K562 (cell line): ENCODE data around the gene ARHGEF3. TPM values are rescaled to one million over a fixed set of nuclear protein-coding genes. Genes with fewer than 3 reads are reported as not detected.

Experiments used
- CHD4 ChIP-seq: fragments of 200-600 bp; sonication (generic); IDR thresholded peaks from 3 replicates; pipeline ENCODE4 v1.6.1; 2012; ENCODE audit warnings: low read depth, mild to moderate bottlenecking, mixed read lengths, low read length, inconsistent platforms; ENCODE audit not compliant: insufficient read depth, insufficient replicate concordance, poor library complexity, severe bottlenecking
- CLOCK ChIP-seq: fragments of 250-450 bp; sonication (Bioruptor Pico); IDR thresholded peaks from 2 replicates; pipeline ENCODE4 v1.4.0; 2020; ENCODE audit warnings: mild to moderate bottlenecking, moderate library complexity, borderline replicate concordance
- DACH1 ChIP-seq: fragments of 450-650 bp; IDR thresholded peaks from 2 replicates; pipeline ENCODE4 v1.6.1; 2018; ENCODE audit not compliant: partially characterized antibody
- FOXJ2 ChIP-seq: fragments of 200-800 bp; sonication (Bioruptor generic); IDR thresholded peaks from 2 replicates; pipeline ENCODE4 v1.6.1; 2016; ENCODE audit warnings: missing genetic modification characterization, missing compliant biosample characterization
- HDAC8 ChIP-seq: fragments of 450-650 bp; IDR thresholded peaks from 2 replicates; pipeline ENCODE4 v1.6.1; 2016; ENCODE audit warnings: mild to moderate bottlenecking, missing genetic modification characterization, moderate library complexity, missing compliant biosample characterization
- MTA3 ChIP-seq: fragments of 450-650 bp; formaldehyde crosslinking; IDR thresholded peaks from 2 replicates; pipeline ENCODE4 v1.6.1; 2017; ENCODE audit warnings: mild to moderate bottlenecking, borderline replicate concordance
- NBN ChIP-seq: fragments of 450-650 bp; IDR thresholded peaks from 2 replicates; pipeline ENCODE4 v1.6.1; 2016; ENCODE audit warnings: low read depth, mild to moderate bottlenecking
- NELFE ChIP-seq: IDR thresholded peaks from 2 replicates; pipeline ENCODE4 v1.6.1; 2011; ENCODE audit warnings: mild to moderate bottlenecking; ENCODE audit not compliant: insufficient read depth, insufficient read length
- POLR2AphosphoS2 ChIP-seq: IDR thresholded peaks from 2 replicates; pipeline ENCODE4 v1.6.1; 2012; ENCODE audit warnings: low read length, improper control_type of control experiment
- PTRF ChIP-seq: fragments of 450-650 bp; IDR thresholded peaks from 2 replicates; pipeline ENCODE4 v1.6.1; 2016; ENCODE audit warnings: mild to moderate bottlenecking, missing genetic modification characterization, missing compliant biosample characterization
- THAP7 ChIP-seq: fragments of 250-450 bp; sonication (Bioruptor Pico); IDR thresholded peaks from 2 replicates; pipeline ENCODE4 v1.5.0; 2021
- ZC3H8 ChIP-seq: fragments of 450-650 bp; IDR thresholded peaks from 2 replicates; pipeline ENCODE4 v1.6.1; 2017
- ZFP36 ChIP-seq: fragments of 150-350 bp; IDR thresholded peaks from 2 replicates; pipeline ENCODE4 v1.6.1; 2018; ENCODE audit warnings: low read length, low read depth; ENCODE audit not compliant: partially characterized antibody
- ZKSCAN1 ChIP-seq: fragments of 150-350 bp; IDR thresholded peaks from 2 replicates; pipeline ENCODE4 v1.6.1; 2016; ENCODE audit warnings: low read depth, low read length
- ZNF12 ChIP-seq: sonication (generic); formaldehyde crosslinking; IDR thresholded peaks from 2 replicates; pipeline ENCODE4 v1.4.0; 2020; ENCODE audit warnings: mild to moderate bottlenecking, missing genetic modification reagents
- ZNF184 ChIP-seq: sonication (generic); formaldehyde crosslinking; IDR thresholded peaks from 2 replicates; pipeline ENCODE4 v1.5.0; 2020; ENCODE audit warnings: missing genetic modification reagents
- ZNF23 ChIP-seq: fragments of 250-450 bp; sonication (Bioruptor Pico); IDR thresholded peaks from 2 replicates; pipeline ENCODE4 v1.4.0; 2020; ENCODE audit warnings: mild to moderate bottlenecking
- polyA plus RNA-seq, 8 experiments: library from polyadenylated mRNA; depleted of rRNA in 4 of 8; stranded (reverse) in 5 of 8; unstranded in 3 of 8; fragments of >200 nt; fragmentation: Nextera tagmentation in 2 of 8; fragmentation: Illumina TruSeq in 1 of 8; extraction: Ambion mirVana in 2 of 8; extraction: Trizol in 1 of 8; gene quantifications; 2 replicates each; pipeline versions ENCODE4 v1.2.1 to v1.2.3, GENCODE V29; 2011 to 2014; ENCODE audit warnings: inconsistent platforms in 1 of 8, missing spikeins in 1 of 8
- total RNA-seq, 7 experiments: library from RNA; depleted of rRNA in 6 of 7; stranded (reverse); fragments of >200 nt in 6 of 7; fragmentation: Illumina TruSeq in 2 of 7; extraction: Trizol in 2 of 7; gene quantifications; 2 replicates each; pipeline versions ENCODE4 v1.2.1 to v1.2.3, GENCODE V29; 2011 to 2021; ENCODE audit warnings: low replicate concordance in 1 of 7
- TF ChIP-seq, protein P1 (sequence below): fragments of 250-450 bp; sonication (Bioruptor Pico); IDR thresholded peaks from 2 replicates; pipeline ENCODE4 v1.5.0; 2020; ENCODE audit warnings: mild to moderate bottlenecking
- TF ChIP-seq, protein P2 (sequence below): sonication (generic); formaldehyde crosslinking; IDR thresholded peaks from 2 replicates; pipeline ENCODE4 v1.8.1; 2023; ENCODE audit warnings: missing genetic modification reagents, mild to moderate bottlenecking, borderline replicate concordance

Gene ARHGEF3
- total and polyA plus RNA-seq, 9 of the 15 experiments (the other 6 are each of a cell fraction or from before 2014, with no cell fraction given), result 0.77 to 2.7 (median 1.4) TPM

DNA sequence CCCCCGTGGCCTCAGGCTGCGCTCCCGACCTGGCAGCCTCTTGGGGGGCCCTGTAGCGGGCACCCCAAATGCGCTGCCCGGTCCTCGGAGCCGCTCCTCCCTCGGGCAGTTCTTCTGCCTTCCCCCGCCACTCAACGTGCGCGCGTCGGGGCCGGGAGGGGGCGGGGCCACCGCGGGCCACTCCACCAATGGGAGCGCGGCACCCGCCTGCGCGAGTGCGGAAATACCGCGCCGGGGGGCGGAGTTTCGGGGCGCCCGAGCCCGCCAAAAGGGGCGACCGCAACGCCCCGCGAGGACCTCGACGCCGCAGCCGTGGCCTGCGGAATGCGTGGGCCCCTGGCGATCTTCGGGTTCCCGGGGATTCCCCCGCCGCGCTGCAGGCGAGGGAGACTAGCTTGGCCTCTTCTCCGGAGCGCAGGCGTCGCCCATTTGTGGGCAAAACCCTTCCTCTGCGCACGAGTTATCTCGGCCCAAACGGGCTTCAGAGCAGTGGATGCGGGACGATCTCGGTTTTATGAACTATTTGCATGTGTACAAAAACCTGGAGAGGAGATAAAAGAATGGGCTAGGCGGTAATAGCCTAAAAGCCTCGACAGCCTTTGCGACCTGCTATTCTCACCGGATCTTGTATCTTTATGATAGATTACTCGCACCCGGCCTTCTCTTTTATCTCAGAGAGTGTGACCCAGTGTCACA is 118.5 kb downstream of the ARHGEF3 start, which contains the start of gene TASOR (continued):
- TF ChIP-seq CLOCK (CRISPR knock-in tag) (no peak), NELFE (no peak), MTA3 (peak; percentile 44; the same call in 1 of the 2 replicates), ZKSCAN1 (no peak), ZNF23 (CRISPR knock-in tag) (no peak), DACH1 (no peak), FOXJ2 (tag) (no peak), ZFP36 (no peak), ZNF184 (no peak), CHD4 (no peak), PTRF (tag) (no peak), NBN (no peak), ZNF12 (peak; percentile 72; the same call in 1 of the 2 replicates), THAP7 (CRISPR knock-in tag) (no peak), ZC3H8 (no peak), HDAC8 (tag) (0 out of 2 replicates have a peak, but pooled peaks have one; percentile 53), POLR2AphosphoS2 (no peak)
- TF ChIP-seq, protein P1, sequence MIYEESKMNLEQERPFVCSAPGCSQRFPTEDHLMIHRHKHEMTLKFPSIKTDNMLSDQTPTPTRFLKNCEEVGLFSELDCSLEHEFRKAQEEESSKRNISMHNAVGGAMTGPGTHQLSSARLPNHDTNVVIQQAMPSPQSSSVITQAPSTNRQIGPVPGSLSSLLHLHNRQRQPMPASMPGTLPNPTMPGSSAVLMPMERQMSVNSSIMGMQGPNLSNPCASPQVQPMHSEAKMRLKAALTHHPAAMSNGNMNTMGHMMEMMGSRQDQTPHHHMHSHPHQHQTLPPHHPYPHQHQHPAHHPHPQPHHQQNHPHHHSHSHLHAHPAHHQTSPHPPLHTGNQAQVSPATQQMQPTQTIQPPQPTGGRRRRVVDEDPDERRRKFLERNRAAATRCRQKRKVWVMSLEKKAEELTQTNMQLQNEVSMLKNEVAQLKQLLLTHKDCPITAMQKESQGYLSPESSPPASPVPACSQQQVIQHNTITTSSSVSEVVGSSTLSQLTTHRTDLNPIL (CRISPR knock-in tag), result no peak
- TF ChIP-seq, protein P2, sequence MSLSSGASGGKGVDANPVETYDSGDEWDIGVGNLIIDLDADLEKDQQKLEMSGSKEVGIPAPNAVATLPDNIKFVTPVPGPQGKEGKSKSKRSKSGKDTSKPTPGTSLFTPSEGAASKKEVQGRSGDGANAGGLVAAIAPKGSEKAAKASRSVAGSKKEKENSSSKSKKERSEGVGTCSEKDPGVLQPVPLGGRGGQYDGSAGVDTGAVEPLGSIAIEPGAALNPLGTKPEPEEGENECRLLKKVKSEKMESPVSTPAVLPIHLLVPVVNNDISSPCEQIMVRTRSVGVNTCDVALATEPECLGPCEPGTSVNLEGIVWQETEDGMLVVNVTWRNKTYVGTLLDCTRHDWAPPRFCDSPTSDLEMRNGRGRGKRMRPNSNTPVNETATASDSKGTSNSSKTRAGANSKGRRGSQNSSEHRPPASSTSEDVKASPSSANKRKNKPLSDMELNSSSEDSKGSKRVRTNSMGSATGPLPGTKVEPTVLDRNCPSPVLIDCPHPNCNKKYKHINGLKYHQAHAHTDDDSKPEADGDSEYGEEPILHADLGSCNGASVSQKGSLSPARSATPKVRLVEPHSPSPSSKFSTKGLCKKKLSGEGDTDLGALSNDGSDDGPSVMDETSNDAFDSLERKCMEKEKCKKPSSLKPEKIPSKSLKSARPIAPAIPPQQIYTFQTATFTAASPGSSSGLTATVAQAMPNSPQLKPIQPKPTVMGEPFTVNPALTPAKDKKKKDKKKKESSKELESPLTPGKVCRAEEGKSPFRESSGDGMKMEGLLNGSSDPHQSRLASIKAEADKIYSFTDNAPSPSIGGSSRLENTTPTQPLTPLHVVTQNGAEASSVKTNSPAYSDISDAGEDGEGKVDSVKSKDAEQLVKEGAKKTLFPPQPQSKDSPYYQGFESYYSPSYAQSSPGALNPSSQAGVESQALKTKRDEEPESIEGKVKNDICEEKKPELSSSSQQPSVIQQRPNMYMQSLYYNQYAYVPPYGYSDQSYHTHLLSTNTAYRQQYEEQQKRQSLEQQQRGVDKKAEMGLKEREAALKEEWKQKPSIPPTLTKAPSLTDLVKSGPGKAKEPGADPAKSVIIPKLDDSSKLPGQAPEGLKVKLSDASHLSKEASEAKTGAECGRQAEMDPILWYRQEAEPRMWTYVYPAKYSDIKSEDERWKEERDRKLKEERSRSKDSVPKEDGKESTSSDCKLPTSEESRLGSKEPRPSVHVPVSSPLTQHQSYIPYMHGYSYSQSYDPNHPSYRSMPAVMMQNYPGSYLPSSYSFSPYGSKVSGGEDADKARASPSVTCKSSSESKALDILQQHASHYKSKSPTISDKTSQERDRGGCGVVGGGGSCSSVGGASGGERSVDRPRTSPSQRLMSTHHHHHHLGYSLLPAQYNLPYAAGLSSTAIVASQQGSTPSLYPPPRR (CRISPR knock-in tag), result no peak
